Erythroblast (primary cell): Measurements from ENCODE around the gene TCERG1L.

Source experiments
- DNase-seq, 2 experiments: peaks; one replicate each; lab custom pipeline; 2025; lab: John Stamatoyannopoulos, UW
- GATA1 ChIP-seq: IDR thresholded peaks from 2 replicates; pipeline ENCODE4 v1.6.1; 2011; ENCODE audit warnings: low read depth, mild to moderate bottlenecking, control low read depth, low read length, moderate library complexity
- POLR2A ChIP-seq: IDR thresholded peaks from 2 replicates; pipeline ENCODE4 v1.6.1; 2011; ENCODE audit warnings: mild to moderate bottlenecking, low read length

TCERG1L gene

GRCh38 chr10:131212763-131213325, 98.7 kb downstream of the TCERG1L start:
- no peak for DNase-seq
- TF ChIP-seq POLR2A (no peak), GATA1 (no peak)

- no peak for TF ChIP-seq POLR2A
- no peak for TF ChIP-seq GATA1
These were observed 99.4 kb downstream of the TCERG1L start for GRCh38 chr10:131211965-131212619.

GRCh38 chr10:131211559-131211958, 100.0 kb downstream of the TCERG1L start:
- TF ChIP-seq GATA1 (no peak), POLR2A (no peak)
- DNase-seq: no peak

More at GRCh38 chr10:131211965-131212619, 99.4 kb downstream of the TCERG1L start:
- no peak for DNase-seq

- DNase-seq: no peak
- TF ChIP-seq GATA1 (no peak), POLR2A (no peak)
These were observed 100.4 kb downstream of the TCERG1L start for GRCh38 chr10:131211146-131211545.

GRCh38 chr10:131210181-131210580, 101.3 kb downstream of the TCERG1L start:
- no peak for DNase-seq
- TF ChIP-seq POLR2A: no peak
- no peak for TF ChIP-seq GATA1

GRCh38 chr10:131207584-131208532, 103.7 kb downstream of the TCERG1L start:
- DNase-seq: no peak
- TF ChIP-seq POLR2A (no peak), GATA1 (no peak)

GRCh38 chr10:131207176-131207575, 104.3 kb downstream of the TCERG1L start:
- TF ChIP-seq GATA1 (no peak), POLR2A (no peak)

GRCh38 chr10:131206111-131206995, 105.2 kb downstream of the TCERG1L start:
- no peak for DNase-seq

More at GRCh38 chr10:131207176-131207575, 104.3 kb downstream of the TCERG1L start:
- DNase-seq: no peak

GRCh38 chr10:131205556-131205955, 106.0 kb downstream of the TCERG1L start:
- TF ChIP-seq POLR2A: no peak
- no peak for TF ChIP-seq GATA1
- DNase-seq: no peak

More at GRCh38 chr10:131206111-131206995, 105.2 kb downstream of the TCERG1L start:
- TF ChIP-seq GATA1 (no peak), POLR2A (no peak)

- no peak for TF ChIP-seq POLR2A
- no peak for TF ChIP-seq GATA1
- no peak for DNase-seq
These were observed 106.9 kb downstream of the TCERG1L start for GRCh38 chr10:131204406-131205152.

- no peak for DNase-seq
- TF ChIP-seq GATA1 (no peak), POLR2A (no peak)
These were observed 107.8 kb downstream of the TCERG1L start for GRCh38 chr10:131203456-131204357.

GRCh38 chr10:131202990-131203389, 108.5 kb downstream of the TCERG1L start:
- no peak for TF ChIP-seq GATA1
- TF ChIP-seq POLR2A: no peak
- no peak for DNase-seq
